WERI-Rb-1 (cell line): ENCODE measurements around the gene SRGAP3.

Experiments used
- DNase-seq: peaks from one replicate; pipeline ENCODE4 v3.0.0-alpha.2; 2020
- H3K27ac ChIP-seq: fragments of 250-450 bp; sonication (Bioruptor Pico); 2 replicates; pipeline ENCODE4 v1.5.1; 2020; ENCODE audit warnings: mild to moderate bottlenecking, moderate library complexity
- H3K27me3 ChIP-seq: fragments of 250-450 bp; sonication (Bioruptor Pico); 2 replicates; pipeline ENCODE4 v1.5.1; 2021; ENCODE audit warnings: mild to moderate bottlenecking, low read depth, moderate library complexity; ENCODE audit not compliant: insufficient read depth, severe bottlenecking
- H3K36me3 ChIP-seq: fragments of 250-450 bp; sonication (Bioruptor Pico); 2 replicates; pipeline ENCODE4 v1.5.1; 2020; ENCODE audit warnings: mild to moderate bottlenecking, moderate library complexity
- H3K4me3 ChIP-seq: 2 replicates; pipeline ENCODE4 v1.5.1; 2011; ENCODE audit warnings: low read depth, mild to moderate bottlenecking, control low read depth, low read length
- H3K9me3 ChIP-seq: fragments of 250-450 bp; sonication (Bioruptor Pico); 2 replicates; pipeline ENCODE4 v1.5.1; 2021; ENCODE audit warnings: mild to moderate bottlenecking, moderate library complexity; ENCODE audit not compliant: severe bottlenecking
- CTCF ChIP-seq: IDR thresholded peaks from 2 replicates; pipeline ENCODE4 v1.5.1; 2011; ENCODE audit warnings: low read depth, mild to moderate bottlenecking, control low read depth, inconsistent platforms, low read length

Gene SRGAP3

GRCh38 chr3:9175421-9175820 lies 74.0 kb downstream of the SRGAP3 start:
- Histone ChIP-seq H3K27ac (no peak overlapping the region), H3K4me3 (no peak overlapping the region), H3K9me3 (no peaks in the 10 kb centered on the region), H3K27me3 (no peaks in the 10 kb centered on the region), H3K36me3 (no peaks in the 10 kb centered on the region)
- TF ChIP-seq CTCF = no peak
- DNase-seq = no peak

DNA sequence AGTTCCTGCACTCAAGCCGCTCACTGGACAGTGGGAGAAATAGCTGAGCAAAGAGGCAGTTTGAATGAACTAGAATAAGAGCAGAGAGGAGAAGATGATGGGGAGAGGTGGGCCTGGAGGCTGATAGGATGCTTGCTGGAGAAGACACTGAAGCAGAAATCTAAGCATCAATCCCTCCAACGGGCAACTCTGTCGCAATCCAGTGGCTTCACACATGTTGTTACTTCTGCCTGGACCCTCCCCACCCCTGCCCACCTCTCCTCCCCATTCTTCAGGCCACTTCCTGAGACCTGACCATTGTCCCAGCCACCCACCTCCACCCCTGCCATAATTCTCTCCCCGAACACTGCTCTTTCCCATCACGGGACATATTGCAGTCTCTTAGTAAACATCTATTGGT lies 76.0 kb downstream of the SRGAP3 start:
- Histone ChIP-seq H3K4me3 (no peak overlapping the region), H3K27ac (no peak overlapping the region), H3K9me3 (no peaks in the 10 kb centered on the region), H3K27me3 (no peaks in the 10 kb centered on the region), H3K36me3 (no peaks in the 10 kb centered on the region)
- DNase-seq = no peak
- no peak for TF ChIP-seq CTCF

- no peak overlapping the region for H3K27ac ChIP-seq
- no peak overlapping the region for H3K4me3 ChIP-seq
- no peaks in the 10 kb centered on the region for H3K9me3 ChIP-seq
- DNase-seq = no peak
- no peaks in the 10 kb centered on the region for H3K27me3 ChIP-seq
- no peak for TF ChIP-seq CTCF
- no peaks in the 10 kb centered on the region for H3K36me3 ChIP-seq
Observed at GRCh38 chr3:9172851-9173321, 76.6 kb downstream of the SRGAP3 start.

- no peak for DNase-seq
- Histone ChIP-seq H3K27ac (no peak overlapping the region), H3K9me3 (no peaks in the 10 kb centered on the region), H3K27me3 (no peaks in the 10 kb centered on the region), H3K4me3 (no peak overlapping the region), H3K36me3 (no peaks in the 10 kb centered on the region)
- TF ChIP-seq CTCF = no peak
Observed at GRCh38 chr3:9170851-9171160, 78.6 kb downstream of the SRGAP3 start.

DNA sequence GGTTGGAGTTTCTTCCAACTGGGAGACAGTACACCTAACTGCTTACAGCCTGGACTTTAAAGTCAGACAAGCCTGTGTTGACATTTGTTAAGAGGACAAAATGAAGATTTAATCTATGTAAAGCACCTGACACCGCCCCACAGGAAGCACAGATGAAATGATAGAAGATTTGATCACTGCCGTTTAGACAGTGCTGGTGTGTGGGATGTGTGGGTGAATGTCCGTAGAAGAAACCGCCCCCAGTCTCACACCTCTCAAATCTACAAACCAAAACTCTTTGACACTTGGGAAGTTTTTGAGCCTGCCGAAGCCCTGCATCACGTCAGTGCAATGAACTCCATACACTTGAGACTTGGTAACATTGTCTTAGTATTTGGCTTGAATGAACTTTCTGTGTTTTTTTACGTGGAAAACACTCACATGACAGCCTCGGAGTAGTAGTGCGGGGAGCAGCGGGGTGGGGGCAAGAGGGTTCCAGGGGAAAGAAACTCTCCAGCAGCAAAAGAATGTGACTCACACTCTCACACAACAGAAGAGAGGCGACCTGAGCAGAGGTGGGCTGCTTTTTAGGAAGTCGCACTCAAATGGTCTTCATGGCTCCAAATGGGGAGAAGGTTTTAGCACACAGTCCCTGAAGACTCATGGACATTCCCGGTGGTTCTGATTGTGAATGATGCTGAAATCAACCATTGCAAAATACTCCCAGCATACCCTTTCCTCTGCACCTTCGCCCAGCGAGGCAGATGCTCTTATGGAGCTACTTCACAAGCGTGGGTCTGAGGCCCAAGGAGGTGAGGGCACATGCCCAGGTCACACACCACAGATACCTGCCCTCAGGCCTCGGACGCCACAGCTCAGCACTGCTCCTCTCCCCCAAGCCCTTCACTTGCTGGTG lies 79.2 kb downstream of the SRGAP3 start:
- Histone ChIP-seq H3K4me3 (no peak overlapping the region), H3K9me3 (no peaks in the 10 kb centered on the region), H3K36me3 (no peaks in the 10 kb centered on the region), H3K27me3 (no peaks in the 10 kb centered on the region), H3K27ac (no peak overlapping the region)
- TF ChIP-seq CTCF = no peak
- DNase-seq = no peak

- no peak overlapping the region for H3K27ac ChIP-seq
Observed at GRCh38 chr3:9169326-9169725, 80.1 kb downstream of the SRGAP3 start.

More at GRCh38 chr3:9169326-9169725, 80.1 kb downstream of the SRGAP3 start:
- no peaks in the 10 kb centered on the region for H3K9me3 ChIP-seq
- TF ChIP-seq CTCF = no peak
- H3K4me3 ChIP-seq = no peak overlapping the region
- H3K36me3 ChIP-seq = no peaks in the 10 kb centered on the region
- DNase-seq = no peak
- H3K27me3 ChIP-seq = no peaks in the 10 kb centered on the region
